Right lobe of liver (tissue), 4 donors: Measurements from ENCODE around the gene KCNIP1.

Experiments
- POLR2A ChIP-seq: fragments of 450-650 bp; IDR thresholded peaks from one replicate; pipeline ENCODE4 v1.6.1; 2017; ENCODE audit warnings: antibody characterized with exemption, mild to moderate bottlenecking
- TF ChIP-seq, protein P1 (sequence below), 4 donors: fragments of 200-600 bp in 3 of 4; fragments of 450-650 bp in 1 of 4; IDR thresholded peaks; one replicate each; pipeline versions ENCODE4 v1.5.1 to v1.8.0; 2016 to 2022; ENCODE audit warnings: antibody characterized with exemption in 4 of 4, mild to moderate bottlenecking in 2 of 4
- donor health status: DM: no; HTN: no; CAD: no.
- donor health status: DM: no; HTN: no; CAD: no.
- donor health status: DM: no; HTN: yes; CAD: no.

DNA sequence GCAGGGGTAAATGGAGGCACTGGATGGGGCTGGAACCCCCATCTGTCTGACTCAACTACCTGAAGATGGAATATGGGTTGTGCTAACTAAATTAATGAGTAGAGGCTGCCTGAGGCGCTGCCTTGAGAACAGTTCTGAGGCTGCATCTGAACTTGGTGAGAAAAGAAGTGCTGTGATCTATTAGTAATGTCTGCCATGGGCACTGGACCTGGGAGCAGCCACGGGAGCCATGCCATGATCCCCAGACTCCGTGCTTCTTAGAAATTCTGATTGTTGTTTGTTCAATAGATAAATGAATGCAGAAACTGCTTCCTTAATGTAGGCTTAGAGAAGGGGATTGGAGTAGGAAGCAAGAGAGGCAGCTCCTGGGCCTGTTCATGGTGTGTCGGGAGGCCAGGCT is 80.2 kb downstream of the KCNIP1 start:
- TF ChIP-seq, protein P1, sequence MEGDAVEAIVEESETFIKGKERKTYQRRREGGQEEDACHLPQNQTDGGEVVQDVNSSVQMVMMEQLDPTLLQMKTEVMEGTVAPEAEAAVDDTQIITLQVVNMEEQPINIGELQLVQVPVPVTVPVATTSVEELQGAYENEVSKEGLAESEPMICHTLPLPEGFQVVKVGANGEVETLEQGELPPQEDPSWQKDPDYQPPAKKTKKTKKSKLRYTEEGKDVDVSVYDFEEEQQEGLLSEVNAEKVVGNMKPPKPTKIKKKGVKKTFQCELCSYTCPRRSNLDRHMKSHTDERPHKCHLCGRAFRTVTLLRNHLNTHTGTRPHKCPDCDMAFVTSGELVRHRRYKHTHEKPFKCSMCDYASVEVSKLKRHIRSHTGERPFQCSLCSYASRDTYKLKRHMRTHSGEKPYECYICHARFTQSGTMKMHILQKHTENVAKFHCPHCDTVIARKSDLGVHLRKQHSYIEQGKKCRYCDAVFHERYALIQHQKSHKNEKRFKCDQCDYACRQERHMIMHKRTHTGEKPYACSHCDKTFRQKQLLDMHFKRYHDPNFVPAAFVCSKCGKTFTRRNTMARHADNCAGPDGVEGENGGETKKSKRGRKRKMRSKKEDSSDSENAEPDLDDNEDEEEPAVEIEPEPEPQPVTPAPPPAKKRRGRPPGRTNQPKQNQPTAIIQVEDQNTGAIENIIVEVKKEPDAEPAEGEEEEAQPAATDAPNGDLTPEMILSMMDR (IDR thresholded peaks at IDR 0.05) = no peak
- no peak for TF ChIP-seq POLR2A
